ENCODE results near the gene ANGPT4.

The ANGPT4 gene

DNA sequence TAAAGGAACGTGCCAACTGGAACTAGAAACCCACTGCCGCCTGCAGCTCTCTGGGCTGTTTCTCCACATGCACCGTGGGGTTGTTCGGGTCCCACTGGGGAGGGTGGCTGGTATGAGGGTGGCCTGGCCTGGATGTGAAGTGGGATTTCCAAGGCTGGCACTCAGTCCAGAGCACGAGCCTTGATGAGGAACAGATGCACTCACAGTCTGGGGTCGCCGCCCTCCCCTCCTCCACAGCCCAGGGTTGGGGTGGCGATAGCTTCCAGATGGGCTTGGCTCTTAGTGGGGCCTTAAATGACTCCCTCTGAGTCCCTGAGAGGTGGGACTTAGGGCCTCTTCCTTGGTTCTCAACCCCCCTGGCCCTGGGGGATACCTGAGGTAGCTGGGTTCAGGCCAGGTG is 30.7 kb upstream of the ANGPT4 start:
- Histone ChIP-seq H3K9me3 (ENCODE audit: low read length) (no peaks in the 10 kb centered on the region), H3K4me3 (ENCODE audit: low read depth, low read length, poor library complexity, severe bottlenecking) (no peak overlapping the region), H4K20me1 (ENCODE audit: insufficient read depth, low read length) (no peaks in the 10 kb centered on the region), H2AFZ (ENCODE audit: low read length) (no peak overlapping the region), H3K36me3 (ENCODE audit: insufficient read depth, low read length) (no peaks in the 10 kb centered on the region), H3K27ac (ENCODE audit: low read depth, low read length, poor library complexity, severe bottlenecking) (no peak overlapping the region), H3K4me2 (ENCODE audit: low read length) (no peak overlapping the region), H3K27me3 (ENCODE audit: insufficient read depth, low read length) (0 out of 2 replicates have a peak, but pooled peaks cover 4% of the 10 kb centered on the region), H3K79me2 (ENCODE audit: insufficient read depth, low read length) (no peaks in the 10 kb centered on the region), H3K9ac (ENCODE audit: low read length) (no peak overlapping the region), H3K9me2 (ENCODE audit: low read depth, low read length) (no peaks in the 10 kb centered on the region), H3F3A (ENCODE audit: insufficient read depth, low read length) (no peaks in the 10 kb centered on the region), H3K4me1 (ENCODE audit: insufficient read depth, low read length, severe bottlenecking) (no peaks in the 10 kb centered on the region)
- TF ChIP-seq, protein P1, sequence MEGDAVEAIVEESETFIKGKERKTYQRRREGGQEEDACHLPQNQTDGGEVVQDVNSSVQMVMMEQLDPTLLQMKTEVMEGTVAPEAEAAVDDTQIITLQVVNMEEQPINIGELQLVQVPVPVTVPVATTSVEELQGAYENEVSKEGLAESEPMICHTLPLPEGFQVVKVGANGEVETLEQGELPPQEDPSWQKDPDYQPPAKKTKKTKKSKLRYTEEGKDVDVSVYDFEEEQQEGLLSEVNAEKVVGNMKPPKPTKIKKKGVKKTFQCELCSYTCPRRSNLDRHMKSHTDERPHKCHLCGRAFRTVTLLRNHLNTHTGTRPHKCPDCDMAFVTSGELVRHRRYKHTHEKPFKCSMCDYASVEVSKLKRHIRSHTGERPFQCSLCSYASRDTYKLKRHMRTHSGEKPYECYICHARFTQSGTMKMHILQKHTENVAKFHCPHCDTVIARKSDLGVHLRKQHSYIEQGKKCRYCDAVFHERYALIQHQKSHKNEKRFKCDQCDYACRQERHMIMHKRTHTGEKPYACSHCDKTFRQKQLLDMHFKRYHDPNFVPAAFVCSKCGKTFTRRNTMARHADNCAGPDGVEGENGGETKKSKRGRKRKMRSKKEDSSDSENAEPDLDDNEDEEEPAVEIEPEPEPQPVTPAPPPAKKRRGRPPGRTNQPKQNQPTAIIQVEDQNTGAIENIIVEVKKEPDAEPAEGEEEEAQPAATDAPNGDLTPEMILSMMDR (IDR thresholded peaks at IDR 0.05; ENCODE audit: low read length) = no peak
- TF ChIP-seq EZH2 (IDR thresholded peaks at IDR 0.05; ENCODE audit: borderline replicate concordance, low read length) = no peak

DNA sequence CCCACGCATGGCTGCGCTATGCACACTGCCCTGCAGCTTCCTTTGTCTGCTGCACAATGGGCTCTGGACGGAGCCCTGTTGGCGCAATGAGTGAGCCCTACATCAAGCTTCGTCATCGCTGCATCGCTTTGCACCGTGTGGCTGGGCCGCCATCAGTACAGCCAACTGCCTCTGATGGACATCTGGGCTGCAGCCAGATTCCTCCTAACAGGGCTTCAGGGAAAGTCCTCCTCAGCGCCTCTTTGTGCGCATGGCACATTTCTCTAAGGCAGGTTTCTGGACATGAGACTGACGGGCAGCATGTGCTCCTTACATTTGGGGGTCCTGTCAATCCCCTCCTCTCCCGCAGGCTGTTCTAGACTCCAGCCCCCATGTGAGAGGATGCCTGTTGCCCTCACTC is 29.7 kb upstream of the ANGPT4 start:
- Histone ChIP-seq H3K9ac (ENCODE audit: low read length) (no peak overlapping the region), H2AFZ (ENCODE audit: low read length) (no peak overlapping the region), H3K4me1 (ENCODE audit: insufficient read depth, low read length, severe bottlenecking) (no peaks in the 10 kb centered on the region), H3K4me3 (ENCODE audit: low read depth, low read length, poor library complexity, severe bottlenecking) (no peak overlapping the region), H3K27ac (ENCODE audit: low read depth, low read length, poor library complexity, severe bottlenecking) (no peak overlapping the region), H3K79me2 (ENCODE audit: insufficient read depth, low read length) (no peaks in the 10 kb centered on the region), H3K27me3 (ENCODE audit: insufficient read depth, low read length) (0 out of 2 replicates have a peak, but pooled peaks cover 4% of the 10 kb centered on the region), H3K36me3 (ENCODE audit: insufficient read depth, low read length) (no peaks in the 10 kb centered on the region), H3F3A (ENCODE audit: insufficient read depth, low read length) (no peaks in the 10 kb centered on the region), H3K9me3 (ENCODE audit: low read length) (no peaks in the 10 kb centered on the region), H3K9me2 (ENCODE audit: low read depth, low read length) (no peaks in the 10 kb centered on the region), H3K4me2 (ENCODE audit: low read length) (no peak overlapping the region), H4K20me1 (ENCODE audit: insufficient read depth, low read length) (no peaks in the 10 kb centered on the region)
- TF ChIP-seq EZH2 (IDR thresholded peaks at IDR 0.05; ENCODE audit: borderline replicate concordance, low read length) = no peak
- TF ChIP-seq, protein P1 (IDR thresholded peaks at IDR 0.05; ENCODE audit: low read length) = no peak

DNA sequence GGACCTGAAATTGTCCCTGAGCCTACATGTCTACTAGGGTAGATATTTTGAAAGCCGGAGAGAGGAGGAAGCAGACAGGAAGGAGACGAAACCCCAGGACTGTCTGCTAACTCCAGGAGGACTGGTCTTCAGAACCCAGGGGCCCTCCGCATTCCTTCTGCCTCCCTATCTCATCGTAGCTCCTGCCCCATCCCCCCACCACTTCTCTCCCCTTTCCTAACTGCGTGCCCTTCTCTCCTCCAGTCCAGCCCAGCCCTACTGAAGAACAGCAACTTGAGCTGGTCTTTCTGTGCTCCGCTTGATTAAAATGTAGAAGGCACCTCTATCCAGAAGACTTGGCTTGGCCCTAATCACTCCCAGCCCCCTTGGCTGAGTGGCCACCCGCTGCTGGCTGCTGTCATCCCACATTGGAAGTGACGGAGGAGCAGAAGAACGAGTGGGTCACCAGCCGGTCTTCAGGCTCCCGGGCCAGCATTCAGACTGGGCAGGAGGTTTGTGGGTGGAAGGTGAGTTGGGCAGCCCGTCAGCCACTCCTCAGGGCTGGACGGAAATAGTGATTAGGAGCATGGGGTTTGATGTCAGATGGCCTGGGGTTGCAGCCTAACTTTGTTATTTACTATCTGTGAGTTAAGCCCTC is 28.8 kb upstream of the ANGPT4 start:
- H3K9ac ChIP-seq (ENCODE audit: low read length) = no peak overlapping the region
- 0 out of 2 replicates have a peak, but pooled peaks cover under 1% of the 10 kb centered on the region for H3K27me3 ChIP-seq (ENCODE audit: insufficient read depth, low read length)
- H3K4me3 ChIP-seq (ENCODE audit: low read depth, low read length, poor library complexity, severe bottlenecking) = no peak overlapping the region
- H3K4me1 ChIP-seq (ENCODE audit: insufficient read depth, low read length, severe bottlenecking) = no peaks in the 10 kb centered on the region
- H4K20me1 ChIP-seq (ENCODE audit: insufficient read depth, low read length) = no peaks in the 10 kb centered on the region
- no peak overlapping the region for H3K27ac ChIP-seq (ENCODE audit: low read depth, low read length, poor library complexity, severe bottlenecking)
- no peaks in the 10 kb centered on the region for H3K36me3 ChIP-seq (ENCODE audit: insufficient read depth, low read length)
- H3K9me2 ChIP-seq (ENCODE audit: low read depth, low read length) = no peaks in the 10 kb centered on the region
- no peak overlapping the region for H3K4me2 ChIP-seq (ENCODE audit: low read length)
- H3K79me2 ChIP-seq (ENCODE audit: insufficient read depth, low read length) = no peaks in the 10 kb centered on the region
- H3K9me3 ChIP-seq (ENCODE audit: low read length) = no peaks in the 10 kb centered on the region
- H3F3A ChIP-seq (ENCODE audit: insufficient read depth, low read length) = no peaks in the 10 kb centered on the region
- TF ChIP-seq, protein P1 (IDR thresholded peaks at IDR 0.05; ENCODE audit: low read length) = no peak
- no peak for TF ChIP-seq EZH2 (IDR thresholded peaks at IDR 0.05; ENCODE audit: borderline replicate concordance, low read length)
- H2AFZ ChIP-seq (ENCODE audit: low read length) = no peak overlapping the region

All from OCI-LY1 (cell line).